ENCODE results near the gene CRYBG1.

GRCh38 chr6:106579281-106579680 is 218.8 kb downstream of the CRYBG1 start:
- no peak for TF ChIP-seq CTCF (IDR thresholded peaks at IDR 0.05)
- no peak for TF ChIP-seq EZH2 (IDR thresholded peaks at IDR 0.05)

Measured in neural progenitor cell (in vitro differentiated cells).